Measurements from ENCODE around the gene PLCXD3. TPM values are rescaled to one million over a fixed set of nuclear protein-coding genes. Genes with fewer than 3 reads are reported as not detected.

PLCXD3 gene
- total RNA-seq: 10 to 100 TPM in 6 of 9 donors, 1 to 10 TPM in 2, under 1 TPM in 1; 0.72 to 48.7 (median 15.5) TPM
- 10 to 100 TPM in 1 of 3 donors, 1 to 10 TPM in 2; 4.4 to 16.1 (median 6.7) TPM for polyA plus RNA-seq
- long read RNA-seq, donor 1: 0 reads
- long read RNA-seq, donor 2: 0 reads
- long read RNA-seq, donor 3: 0 reads
- long read RNA-seq, donor 4, full-length matches to known transcripts: 2 of 4 reads
- long read RNA-seq, donor 4, partial matches to known transcripts: 0 of 4 reads
- long read RNA-seq, donor 4, other reads (novel, unspliced or antisense): 2 of 4 reads
- long read RNA-seq, donor 5: 0 reads
- long read RNA-seq, donor 6, full-length matches to known transcripts: 7 of 15 reads
- long read RNA-seq, donor 6, partial matches to known transcripts: 3 of 15 reads
- long read RNA-seq, donor 6, other reads (novel, unspliced or antisense): 5 of 15 reads
- long read RNA-seq, donor 7: 0 reads
- long read RNA-seq, donor 8: 0 reads
- long read RNA-seq, donor 9: 0 reads
- long read RNA-seq, donor 10: 0 reads

- H3K4me3 ChIP-seq: peak within 1 kb of the TSS in 2 of 4 donors; percentile 3 to 55
- intact Hi-C loops (cut with DNase I): loop anchor here in 1 of 2 donors (10.0 kb wide), 2 partner anchors 236 to 606 kb away; partner anchors contain the start of gene C7
- H3K9me3 ChIP-seq (replicated peaks in 1 of 3): no peaks in the 10 kb centered on the region
- no peaks in the 10 kb centered on the region for H3K27me3 ChIP-seq
- WGBS, 4 donors: 0 to 4% (median 2%) methylated on average over 18 to 41 of the region's 41 CpGs
- H3K36me3 ChIP-seq (replicated peaks in 1 of 2): no peaks in the 10 kb centered on the region
- TF ChIP-seq POLR2A (IDR thresholded peaks at IDR 0.05): no peak
- TF ChIP-seq, protein P1, sequence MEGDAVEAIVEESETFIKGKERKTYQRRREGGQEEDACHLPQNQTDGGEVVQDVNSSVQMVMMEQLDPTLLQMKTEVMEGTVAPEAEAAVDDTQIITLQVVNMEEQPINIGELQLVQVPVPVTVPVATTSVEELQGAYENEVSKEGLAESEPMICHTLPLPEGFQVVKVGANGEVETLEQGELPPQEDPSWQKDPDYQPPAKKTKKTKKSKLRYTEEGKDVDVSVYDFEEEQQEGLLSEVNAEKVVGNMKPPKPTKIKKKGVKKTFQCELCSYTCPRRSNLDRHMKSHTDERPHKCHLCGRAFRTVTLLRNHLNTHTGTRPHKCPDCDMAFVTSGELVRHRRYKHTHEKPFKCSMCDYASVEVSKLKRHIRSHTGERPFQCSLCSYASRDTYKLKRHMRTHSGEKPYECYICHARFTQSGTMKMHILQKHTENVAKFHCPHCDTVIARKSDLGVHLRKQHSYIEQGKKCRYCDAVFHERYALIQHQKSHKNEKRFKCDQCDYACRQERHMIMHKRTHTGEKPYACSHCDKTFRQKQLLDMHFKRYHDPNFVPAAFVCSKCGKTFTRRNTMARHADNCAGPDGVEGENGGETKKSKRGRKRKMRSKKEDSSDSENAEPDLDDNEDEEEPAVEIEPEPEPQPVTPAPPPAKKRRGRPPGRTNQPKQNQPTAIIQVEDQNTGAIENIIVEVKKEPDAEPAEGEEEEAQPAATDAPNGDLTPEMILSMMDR (IDR thresholded peaks at IDR 0.05): no peak
- peak within 1 kb of the TSS in 2 of 5 donors; percentile 21 to 54 for H3K27ac ChIP-seq
- peak in 6 of 7 donors; percentile 15 to 80 (median 23) for DNase-seq
- H3K4me1 ChIP-seq (replicated peaks in 1 of 2): no peaks in the 10 kb centered on the region
These were observed at the start of gene PLCXD3 for GRCh38 chr5:41510176-41510831. TSS of gene PLCXD3 (minus strand) at chr5:41510601. CDS start at chr5:41510526, 75 bp downstream.

DNA sequence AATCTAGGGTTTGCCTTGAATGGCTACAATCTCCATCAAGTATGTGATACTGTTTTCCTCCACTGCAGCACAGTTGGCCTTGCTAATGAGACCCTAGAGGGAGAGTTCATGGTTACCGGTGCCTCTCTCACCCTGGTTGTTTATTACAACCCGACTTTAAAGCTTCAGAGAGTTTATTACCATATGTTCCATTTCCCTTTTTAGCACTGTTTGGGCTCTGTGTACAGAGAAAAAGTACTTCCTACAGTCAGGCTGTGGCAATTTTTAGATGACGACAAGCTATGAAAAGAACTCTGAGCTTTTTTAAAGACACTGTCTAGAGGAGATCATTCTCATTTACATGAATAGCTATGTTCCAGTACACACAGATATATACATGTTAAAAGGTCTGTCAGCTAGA lies 48.8 kb upstream of the PLCXD3 start:
- 32 to 50% (median 43%) methylated on average over 3 of the region's 3 CpGs for WGBS, 4 donors
- Histone ChIP-seq H3K4me1 (replicated peaks in 1 of 2) (no peaks in the 10 kb centered on the region), H3K27ac (no peak overlapping the region), H3K36me3 (replicated peaks in 1 of 2) (no peaks in the 10 kb centered on the region), H3K4me3 (no peak overlapping the region), H3K9me3 (replicated peaks in 1 of 3) (no peaks in the 10 kb centered on the region), H3K27me3 (no peaks in the 10 kb centered on the region)
- no peak for DNase-seq
- TF ChIP-seq, protein P1 (IDR thresholded peaks at IDR 0.05): no peak
- no peak for TF ChIP-seq POLR2A (IDR thresholded peaks at IDR 0.05)
- intact Hi-C loops (cut with DNase I): no loop called here

DNA sequence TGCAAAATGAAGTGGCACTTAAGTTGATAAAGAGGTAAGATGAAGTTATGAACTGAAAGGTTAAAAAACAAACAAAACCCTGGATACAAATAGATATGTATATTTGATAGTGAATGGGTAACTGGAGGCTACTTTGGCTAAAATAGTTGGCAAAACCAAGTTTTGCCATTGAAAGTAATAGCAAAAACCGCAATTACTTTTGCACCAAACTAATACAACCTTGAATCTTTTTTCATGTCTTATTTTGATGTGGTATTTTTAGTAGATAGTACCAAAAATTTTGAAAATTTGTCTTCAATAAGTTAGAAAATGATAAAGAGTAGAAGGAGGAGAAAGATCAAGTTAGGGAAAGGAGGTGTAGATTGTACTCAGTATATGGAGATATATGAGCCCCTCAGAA lies 47.9 kb upstream of the PLCXD3 start:
- DNase-seq: no peak
- TF ChIP-seq, protein P1 (IDR thresholded peaks at IDR 0.05): no peak
- TF ChIP-seq POLR2A (IDR thresholded peaks at IDR 0.05): no peak
- no peaks in the 10 kb centered on the region for H3K36me3 ChIP-seq (replicated peaks in 1 of 2)
- H3K4me3 ChIP-seq: no peak overlapping the region
- no peaks in the 10 kb centered on the region for H3K27me3 ChIP-seq
- no peaks in the 10 kb centered on the region for H3K4me1 ChIP-seq (replicated peaks in 1 of 2)
- H3K9me3 ChIP-seq (replicated peaks in 1 of 3): no peaks in the 10 kb centered on the region
- intact Hi-C loops (cut with DNase I): no loop called here
- H3K27ac ChIP-seq: no peak overlapping the region
- WGBS, 4 donors: 68 to 89% (median 80%) methylated on average over 1 of the region's 1 CpG

- Histone ChIP-seq H3K36me3 (replicated peaks in 1 of 2) (no peaks in the 10 kb centered on the region), H3K27me3 (no peaks in the 10 kb centered on the region), H3K4me1 (replicated peaks in 1 of 2) (no peaks in the 10 kb centered on the region), H3K9me3 (replicated peaks in 1 of 3) (no peaks in the 10 kb centered on the region), H3K27ac (no peak overlapping the region), H3K4me3 (no peak overlapping the region)
- no peak for DNase-seq
- intact Hi-C loops (cut with DNase I): no loop called here
- TF ChIP-seq, protein P1 (IDR thresholded peaks at IDR 0.05): no peak
- 59 to 82% (median 64%) methylated on average over 1 of the region's 1 CpG for WGBS, 4 donors
These were observed 37.6 kb upstream of the PLCXD3 start for GRCh38 chr5:41547991-41548390.
